ENCODE results near the gene KXD1. TPM values are rescaled to one million over a fixed set of nuclear protein-coding genes. Genes with fewer than 3 reads are reported as not detected.

Gene KXD1
- total and polyA plus RNA-seq, 10 of the 15 experiments (the other 5 are each of a cell fraction or from before 2014, with no cell fraction given) = 27.5 to 209 (median 129) TPM

- H3K4me1 ChIP-seq (ENCODE audit: control insufficient read depth, insufficient read depth, low read length) = no peaks in the 10 kb centered on the region
- DNase-seq (ENCODE audit: low read depth, low spot score) (no peak), ATAC-seq (peak; percentile 19), FAIRE-seq (peak; percentile 7)
- H3K9me3 ChIP-seq (replicated peaks; ENCODE audit: control insufficient read depth, insufficient read depth, low read length) = no peaks in the 10 kb centered on the region
- no peak overlapping the region for H2AFZ ChIP-seq (ENCODE audit: control insufficient read depth, low read depth, low read length)
- H3K36me3 ChIP-seq (ENCODE audit: control insufficient read depth in 2 of 2, insufficient read depth in 2 of 2, low read length in 1 of 2) = peaks cover 6 to 7% of the 10 kb centered on the region in 2 experiments; a peak in 3 of 4 replicates
- peak overlapping the region; percentile 82 for H3K4me2 ChIP-seq (ENCODE audit: control insufficient read depth, insufficient read depth)
- H4K20me1 ChIP-seq (ENCODE audit: control insufficient read depth, insufficient read depth) = no peaks in the 10 kb centered on the region
- under 1% methylated on average over 11 of the region's 11 CpGs for WGBS (ENCODE audit: insufficient coverage, insufficient replicate concordance, low lambda C conversion rate, missing lambda C conversion rate)
- in situ Hi-C loops (cut with MboI) (no loop called here), intact Hi-C loops (cut with micrococcal nuclease; ENCODE audit: unreplicated experiment) (no loop called here)
- TSS peak; percentile 81 for BruUV-seq (replicated peaks)
- peak overlapping the region; percentile 60 for H3K27ac ChIP-seq (ENCODE audit: control insufficient read depth, insufficient read depth)
- H3K4me3 ChIP-seq = peak overlapping the region; percentile 95
- H3K27me3 ChIP-seq (replicated peaks in 1 of 2; ENCODE audit: control insufficient read depth in 2 of 2, insufficient read depth in 2 of 2, low read length in 1 of 2) = no peaks in the 10 kb centered on the region
- peaks cover 32% of the 10 kb centered on the region for H3K79me2 ChIP-seq (ENCODE audit: control insufficient read depth, insufficient read depth, low read length)
- SMC1A ChIA-PET (ENCODE audit: uncharacterized antibody, unreplicated experiment) = interaction anchor here (0.8 to 4.8 kb wide), 10 partner anchors 9 to 80 kb away, joined by 3 to 29 read pairs (median 4); partner anchors contain the start of genes ELL, FKBP8, REX1BD and UBA52
- CTCF ChIA-PET = interaction anchor here (0.7 to 5.6 kb wide), 11 partner anchors 11 to 289 kb away, joined by 3 to 35 read pairs (median 5); partner anchors contain the start of genes ELL, FKBP8, REX1BD and UBA52
- TF ChIP-seq EED (IDR thresholded peaks at IDR 0.05; ENCODE audit: low read depth) (no peak), IKZF1 (conservative IDR thresholded peaks at IDR 0.05) (peak; percentile 2; the same call in 1 of the 2 replicates), SMARCA5 (IDR thresholded peaks at IDR 0.05) (0 out of 2 replicates have a peak, but pooled peaks have one; percentile 13)
- POLR2A ChIA-PET = interaction anchor here (0.6 to 7.5 kb wide), 15 partner anchors 12 to 361 kb away, joined by 3 to 79 read pairs (median 4); partner anchors contain the start of genes DDX49, ELL, FKBP8 and REX1BD
- RAD21 ChIA-PET (ENCODE audit: unreplicated experiment) = interaction anchor here (1.0 to 7.1 kb wide), 10 partner anchors 14 to 361 kb away, joined by 3 to 39 read pairs (median 6); partner anchors contain the start of genes COPE, DDX49, ELL and FKBP8
- H3K9ac ChIP-seq (ENCODE audit: control insufficient read depth, insufficient read depth, low read length) = peak overlapping the region; percentile 89
Measured at GRCh38 chr19:18558202-18558555, 509 bp downstream of the KXD1 start.

GRCh38 chr19:18558604-18559003 lies 934 bp downstream of the KXD1 start:
- peak overlapping the region; percentile 89 for H3K9ac ChIP-seq (ENCODE audit: control insufficient read depth, insufficient read depth, low read length)
- CTCF ChIA-PET = interaction anchor here (0.7 to 5.6 kb wide), 11 partner anchors 12 to 289 kb away, joined by 3 to 35 read pairs (median 5); partner anchors contain the start of genes ELL, FKBP8, REX1BD and UBA52
- H2AFZ ChIP-seq (ENCODE audit: control insufficient read depth, low read depth, low read length) = no peak overlapping the region
- intact Hi-C loops (cut with micrococcal nuclease; ENCODE audit: unreplicated experiment) (no loop called here), in situ Hi-C loops (cut with MboI) (no loop called here)
- no peak for FAIRE-seq
- peak; percentile 5; the same call in 2 of the 3 replicates for ATAC-seq
- H3K4me2 ChIP-seq (ENCODE audit: control insufficient read depth, insufficient read depth) = peak overlapping the region; percentile 82
- SMC1A ChIA-PET (ENCODE audit: uncharacterized antibody, unreplicated experiment) = interaction anchor here (0.8 to 4.8 kb wide), 10 partner anchors 8 to 80 kb away, joined by 3 to 29 read pairs (median 4); partner anchors contain the start of genes ELL, FKBP8, REX1BD and UBA52
- BruUV-seq (replicated peaks) = no TSS peak
- peak overlapping the region; percentile 60 for H3K27ac ChIP-seq (ENCODE audit: control insufficient read depth, insufficient read depth)
- POLR2A ChIA-PET = interaction anchor here (0.7 to 7.5 kb wide), 11 partner anchors 13 to 361 kb away, joined by 3 to 79 read pairs (median 7); partner anchors contain the start of genes DDX49, ELL, FKBP8 and REX1BD
- RAD21 ChIA-PET (ENCODE audit: unreplicated experiment) = interaction anchor here (1.0 to 7.1 kb wide), 9 partner anchors 13 to 361 kb away, joined by 3 to 39 read pairs (median 8); partner anchors contain the start of genes COPE, DDX49, ELL and FKBP8
- peaks cover 6 to 9% of the 10 kb centered on the region in 2 experiments; a peak in 3 of 4 replicates for H3K36me3 ChIP-seq (ENCODE audit: control insufficient read depth in 2 of 2, insufficient read depth in 2 of 2, low read length in 1 of 2)
- H3K9me3 ChIP-seq (replicated peaks; ENCODE audit: control insufficient read depth, insufficient read depth, low read length) = no peaks in the 10 kb centered on the region
- 2% methylated on average over 3 of the region's 3 CpGs for WGBS (ENCODE audit: insufficient coverage, insufficient replicate concordance, low lambda C conversion rate, missing lambda C conversion rate)
- no peaks in the 10 kb centered on the region for H3K27me3 ChIP-seq (replicated peaks in 1 of 2; ENCODE audit: control insufficient read depth in 2 of 2, insufficient read depth in 2 of 2, low read length in 1 of 2)
- H4K20me1 ChIP-seq (ENCODE audit: control insufficient read depth, insufficient read depth) = no peaks in the 10 kb centered on the region
- peak; percentile 41; the same call in 1 of the 2 replicates for TF ChIP-seq ZNF384 (IDR thresholded peaks at IDR 0.05; ENCODE audit: borderline replicate concordance, low read depth, low read length)
- peak; percentile 42 for TF ChIP-seq POLR2A (IDR thresholded peaks at IDR 0.05; ENCODE audit: low read depth, low read length)
- no peak for TF ChIP-seq MYC (IDR thresholded peaks at IDR 0.05; ENCODE audit: insufficient read depth, insufficient read length, insufficient replicate concordance, low read length, severe bottlenecking)
- H3K4me1 ChIP-seq (ENCODE audit: control insufficient read depth, insufficient read depth, low read length) = no peaks in the 10 kb centered on the region
- H3K79me2 ChIP-seq (ENCODE audit: control insufficient read depth, insufficient read depth, low read length) = peaks cover 32% of the 10 kb centered on the region
- no peak for DNase-seq (ENCODE audit: low read depth, low spot score)
- H3K4me3 ChIP-seq = peak overlapping the region; percentile 95
